Astrocyte (in vitro differentiated cells and primary cell): Measurements from ENCODE around the gene AATK. TPM values are rescaled to one million over a fixed set of nuclear protein-coding genes. Genes with fewer than 3 reads are reported as not detected.
"Not testable (repeated sequence)": the region's sequence is repeated elsewhere in the genome, so short reads cannot be mapped to it uniquely, and the experiment has no call there.

Experiments used
- DNase-seq: peaks from one replicate; pipeline ENCODE4 v3.0.0-alpha.2; 2010; ENCODE audit warnings: low read depth
- FAIRE-seq: peaks from 2 replicates; lab custom pipeline; 2011; peaks lifted over from hg19 to GRCh38; lab: Jason Lieb, UNC
- H2AFZ ChIP-seq: 2 replicates; pipeline ENCODE4 v1.6.0; 2012; ENCODE audit warnings: low read depth, low read length, inconsistent platforms
- H3K27ac ChIP-seq: 2 replicates; pipeline ENCODE4 v1.5.1; 2011; ENCODE audit warnings: low read depth, low read length, inconsistent platforms
- H3K27me3 ChIP-seq: 2 replicates; pipeline ENCODE4 v1.6.0; 2011; ENCODE audit warnings: low read length, inconsistent platforms; ENCODE audit not compliant: insufficient read depth
- H3K36me3 ChIP-seq: 2 replicates; pipeline ENCODE4 v1.5.1; 2011; ENCODE audit warnings: low read length, inconsistent platforms; ENCODE audit not compliant: insufficient read depth
- H3K4me1 ChIP-seq: 2 replicates; pipeline ENCODE4 v1.5.1; 2011; ENCODE audit warnings: low read length, inconsistent platforms; ENCODE audit not compliant: insufficient read depth
- H3K4me2 ChIP-seq: 2 replicates; pipeline ENCODE4 v1.6.0; 2012; ENCODE audit warnings: low read length, inconsistent platforms
- H3K4me3 ChIP-seq: 2 replicates; pipeline ENCODE4 v1.5.1; 2011; ENCODE audit warnings: low read depth, mild to moderate bottlenecking, low read length, inconsistent platforms; ENCODE audit not compliant: insufficient read depth
- H3K79me2 ChIP-seq: 2 replicates; pipeline ENCODE4 v1.6.0; 2012; ENCODE audit warnings: mild to moderate bottlenecking, low read length, inconsistent platforms; ENCODE audit not compliant: insufficient read depth
- H3K9ac ChIP-seq: 2 replicates; pipeline ENCODE4 v1.6.0; 2012; ENCODE audit warnings: mild to moderate bottlenecking, low read length, inconsistent platforms
- H3K9me3 ChIP-seq: 2 replicates; pipeline ENCODE4 v1.5.1; 2012; ENCODE audit warnings: low read depth, mild to moderate bottlenecking, low read length, inconsistent platforms; ENCODE audit not compliant: insufficient read depth
- H4K20me1 ChIP-seq: 2 replicates; pipeline ENCODE4 v1.6.0; 2012; ENCODE audit warnings: low read length, inconsistent platforms; ENCODE audit not compliant: insufficient read depth
- H3K27ac Mint-ChIP-seq: one replicate; pipeline ENCODE4 v1.8.0; 2021; ENCODE audit warnings: mild to moderate bottlenecking, mixed read lengths; ENCODE audit not compliant: unreplicated experiment
- H3K27me3 Mint-ChIP-seq: one replicate; pipeline ENCODE4 v1.8.0; 2021; ENCODE audit warnings: low read depth, mixed read lengths; ENCODE audit not compliant: unreplicated experiment
- H3K36me3 Mint-ChIP-seq: one replicate; pipeline ENCODE4 v1.8.0; 2021; ENCODE audit warnings: low read depth, mixed read lengths; ENCODE audit not compliant: unreplicated experiment
- H3K4me1 Mint-ChIP-seq: one replicate; pipeline ENCODE4 v1.8.0; 2021; ENCODE audit warnings: low read depth, mixed read lengths; ENCODE audit not compliant: unreplicated experiment
- H3K4me3 Mint-ChIP-seq: one replicate; pipeline ENCODE4 v1.8.0; 2021; ENCODE audit warnings: mild to moderate bottlenecking, moderate library complexity, mixed read lengths; ENCODE audit not compliant: unreplicated experiment
- H3K9me3 Mint-ChIP-seq: one replicate; pipeline ENCODE4 v1.8.0; 2021; ENCODE audit warnings: mild to moderate bottlenecking, mixed read lengths; ENCODE audit not compliant: unreplicated experiment
- CTCF ChIP-seq: IDR thresholded peaks from 2 replicates; pipeline ENCODE4 v1.5.1; 2011; ENCODE audit warnings: low read depth, mild to moderate bottlenecking, inconsistent platforms, low read length, moderate library complexity; ENCODE audit not compliant: insufficient read depth
- EZH2 ChIP-seq: IDR thresholded peaks from 2 replicates; pipeline ENCODE4 v1.6.1; 2012; ENCODE audit warnings: mild to moderate bottlenecking, low read length, inconsistent platforms; ENCODE audit not compliant: insufficient read depth
- total RNA-seq: library from RNA; stranded (reverse); gene quantifications from 2 replicates; pipeline ENCODE4 v1.2.1, GENCODE V29; 2021

Gene AATK
- total RNA-seq, 1 donor from 2014 or later, result 0.54 TPM

GRCh38 chr17:81081222-81082176 is 84.5 kb downstream of the AATK start:
- Histone ChIP-seq H3K4me2 (no peak overlapping the region), H4K20me1 (peaks cover 81% of the 10 kb centered on the region), H3K9ac (no peak overlapping the region), H3K36me3 (no peaks in the 10 kb centered on the region), H3K27me3 (no peaks in the 10 kb centered on the region), H3K4me3 (no peak overlapping the region), H3K79me2 (peaks cover 20% of the 10 kb centered on the region), H2AFZ (no peak overlapping the region), H3K4me1 (no peaks in the 10 kb centered on the region), H3K27ac (no peak overlapping the region), H3K9me3 (no peaks in the 10 kb centered on the region)
- H3K27me3 Mint-ChIP-seq, result no peaks in the 10 kb centered on the region
- no peak overlapping the region for H3K4me3 Mint-ChIP-seq
- DNase-seq, result no peak
- FAIRE-seq, result no peak
- H3K4me1 Mint-ChIP-seq, result no peaks in the 10 kb centered on the region
- no peak for TF ChIP-seq EZH2
- TF ChIP-seq CTCF, result no peak
- no peak overlapping the region for H3K27ac Mint-ChIP-seq
- peaks cover 9% of the 10 kb centered on the region for H3K36me3 Mint-ChIP-seq
- H3K9me3 Mint-ChIP-seq, result no peaks in the 10 kb centered on the region

- no peak overlapping the region for H3K4me3 Mint-ChIP-seq
- Histone ChIP-seq H3K27ac (no peak overlapping the region), H3K36me3 (no peaks in the 10 kb centered on the region), H3K79me2 (peaks cover 26% of the 10 kb centered on the region), H3K4me1 (no peaks in the 10 kb centered on the region), H4K20me1 (peaks cover 91% of the 10 kb centered on the region), H3K9ac (no peak overlapping the region), H3K4me3 (no peak overlapping the region), H3K4me2 (no peak overlapping the region), H3K27me3 (no peaks in the 10 kb centered on the region), H2AFZ (no peak overlapping the region), H3K9me3 (no peaks in the 10 kb centered on the region)
- FAIRE-seq, result no peak
- H3K27me3 Mint-ChIP-seq, result no peaks in the 10 kb centered on the region
- peaks cover 9% of the 10 kb centered on the region for H3K36me3 Mint-ChIP-seq
- H3K4me1 Mint-ChIP-seq, result peaks cover 8% of the 10 kb centered on the region
- no peak overlapping the region for H3K27ac Mint-ChIP-seq
- no peaks in the 10 kb centered on the region for H3K9me3 Mint-ChIP-seq
- TF ChIP-seq EZH2 (no peak), CTCF (no peak)
- DNase-seq, result no peak
These were observed 86.0 kb downstream of the AATK start for GRCh38 chr17:81080019-81080418.

- H3K27me3 Mint-ChIP-seq, H3K27ac ChIP-seq, H3K4me3 ChIP-seq, H3K9me3 ChIP-seq, H3K27ac Mint-ChIP-seq, H3K9ac ChIP-seq, DNase-seq, H3K4me1 ChIP-seq, H3K27me3 ChIP-seq, H3K4me3 Mint-ChIP-seq, H3K4me2 ChIP-seq, H2AFZ ChIP-seq, H3K9me3 Mint-ChIP-seq, H3K36me3 ChIP-seq, FAIRE-seq: not testable (repeated sequence)
- Histone ChIP-seq H3K79me2 (peaks cover 22% of the 10 kb centered on the region), H4K20me1 (peaks cover 90% of the 10 kb centered on the region)
- Mint-ChIP-seq H3K4me1 (peaks cover 14% of the 10 kb centered on the region), H3K36me3 (peaks cover 13% of the 10 kb centered on the region)
These were observed 87.8 kb downstream of the AATK start for GRCh38 chr17:81078026-81078913.
